GM13976 (cell line): ENCODE results near the gene AKAP12.

ENCODE experiments used
- DNase-seq: peaks from one replicate; pipeline ENCODE4 v3.0.0; 2012; ENCODE audit warnings: low spot score
- CTCF ChIP-seq: IDR thresholded peaks from 2 replicates; pipeline ENCODE4 v1.5.1; 2012; ENCODE audit warnings: borderline replicate concordance, mild to moderate bottlenecking; ENCODE audit not compliant: insufficient read depth; ENCODE audit errors: extremely low read depth, missing control alignments, control extremely low read depth
- in situ Hi-C: fragments of 300-500 bp; cut with MboI; formaldehyde crosslinking; loops from one replicate; pipeline ENCODE4 v1.12.0; 2022; ENCODE audit warnings: low sequenced_read_pairs, mixed read lengths, inconsistent platforms; ENCODE audit not compliant: unreplicated experiment

The AKAP12 gene

GRCh38 chr6:151299011-151299410, 59.2 kb downstream of the AKAP12 start:
- TF ChIP-seq CTCF, result no peak
- DNase-seq, result no peak
- in situ Hi-C loops, result no loop called here

GRCh38 chr6:151300267-151300991, 60.7 kb downstream of the AKAP12 start:
- in situ Hi-C loops, result no loop called here
- DNase-seq, result no peak
- TF ChIP-seq CTCF, result no peak

- no peak for TF ChIP-seq CTCF
- in situ Hi-C loops, result no loop called here
- no peak for DNase-seq
These were observed 61.8 kb downstream of the AKAP12 start for GRCh38 chr6:151301547-151301946.

GRCh38 chr6:151303231-151303630, 63.5 kb downstream of the AKAP12 start:
- no peak for DNase-seq
- no peak for TF ChIP-seq CTCF
- in situ Hi-C loops, result no loop called here

- in situ Hi-C loops, result no loop called here
- TF ChIP-seq CTCF, result no peak
- no peak for DNase-seq
These were observed 66.6 kb downstream of the AKAP12 start for GRCh38 chr6:151306269-151306783.

- DNase-seq, result no peak
- no peak for TF ChIP-seq CTCF
- in situ Hi-C loops, result no loop called here
These were observed 67.7 kb downstream of the AKAP12 start for GRCh38 chr6:151307501-151307900.
